Sigmoid colon (tissue), 4 donors: Measurements from ENCODE around the gene ANP32E.

Source experiments
- EP300 ChIP-seq, 4 donors: sonication (generic); formaldehyde crosslinking; IDR thresholded peaks; one replicate each; pipeline ENCODE4 v1.6.1; 2017; ENCODE audit warnings: antibody characterized with exemption in 4 of 4
- POLR2A ChIP-seq, 2 donors: fragments of 450-650 bp; IDR thresholded peaks; one replicate each; pipeline ENCODE4 v1.6.1; 2016; ENCODE audit warnings: antibody characterized with exemption in 2 of 2, mild to moderate bottlenecking in 2 of 2, moderate library complexity in 2 of 2
- POLR2AphosphoS5 ChIP-seq, 4 donors: sonication (generic); formaldehyde crosslinking; IDR thresholded peaks; one replicate each; pipeline ENCODE4 v1.6.1; 2017; ENCODE audit warnings: antibody characterized with exemption in 4 of 4
- TF ChIP-seq, protein P1 (sequence below), 4 experiments: fragments of 450-650 bp in 3 of 4; fragments of 200-600 bp in 1 of 4; IDR thresholded peaks; one replicate each; pipeline ENCODE4 v1.5.1; 2016 to 2019; ENCODE audit warnings: antibody characterized with exemption in 4 of 4, mild to moderate bottlenecking in 3 of 4, moderate library complexity in 2 of 4

DNA sequence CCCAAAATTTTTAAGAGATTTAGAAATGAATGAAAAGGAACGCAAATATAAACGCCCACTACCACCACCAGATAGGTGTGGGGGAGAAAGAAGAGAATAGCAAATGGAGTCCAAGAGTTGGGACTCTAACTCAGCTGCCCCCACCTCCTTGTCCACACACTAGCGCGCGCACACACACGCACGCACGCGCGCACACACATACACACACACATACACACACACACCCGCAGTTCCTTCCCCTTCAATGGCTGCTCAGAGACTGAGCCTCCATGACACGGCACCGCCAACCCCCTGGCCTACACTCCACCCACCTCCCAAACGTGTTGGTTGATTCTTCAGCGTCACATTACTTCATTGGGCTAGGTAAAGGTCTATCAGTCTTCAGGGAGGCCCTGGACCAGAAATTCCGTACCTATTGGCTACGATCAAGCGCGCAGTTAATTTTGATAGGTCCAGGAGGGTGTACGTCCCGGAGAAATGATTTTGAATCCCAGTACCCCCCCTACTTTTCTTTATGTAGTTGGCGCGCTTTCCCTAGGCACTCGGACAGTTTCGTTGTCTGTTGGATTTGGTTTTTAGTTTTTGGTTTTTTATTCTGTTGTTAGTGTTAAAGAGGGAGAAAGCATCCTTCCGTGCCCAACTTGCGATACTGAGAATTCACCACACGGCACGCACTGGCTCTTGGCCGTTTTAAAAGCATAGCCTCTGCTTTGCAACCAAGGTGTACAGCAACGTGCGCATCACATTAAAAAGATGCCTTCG is at the start of gene ANP32E:
- TF ChIP-seq, protein P1, sequence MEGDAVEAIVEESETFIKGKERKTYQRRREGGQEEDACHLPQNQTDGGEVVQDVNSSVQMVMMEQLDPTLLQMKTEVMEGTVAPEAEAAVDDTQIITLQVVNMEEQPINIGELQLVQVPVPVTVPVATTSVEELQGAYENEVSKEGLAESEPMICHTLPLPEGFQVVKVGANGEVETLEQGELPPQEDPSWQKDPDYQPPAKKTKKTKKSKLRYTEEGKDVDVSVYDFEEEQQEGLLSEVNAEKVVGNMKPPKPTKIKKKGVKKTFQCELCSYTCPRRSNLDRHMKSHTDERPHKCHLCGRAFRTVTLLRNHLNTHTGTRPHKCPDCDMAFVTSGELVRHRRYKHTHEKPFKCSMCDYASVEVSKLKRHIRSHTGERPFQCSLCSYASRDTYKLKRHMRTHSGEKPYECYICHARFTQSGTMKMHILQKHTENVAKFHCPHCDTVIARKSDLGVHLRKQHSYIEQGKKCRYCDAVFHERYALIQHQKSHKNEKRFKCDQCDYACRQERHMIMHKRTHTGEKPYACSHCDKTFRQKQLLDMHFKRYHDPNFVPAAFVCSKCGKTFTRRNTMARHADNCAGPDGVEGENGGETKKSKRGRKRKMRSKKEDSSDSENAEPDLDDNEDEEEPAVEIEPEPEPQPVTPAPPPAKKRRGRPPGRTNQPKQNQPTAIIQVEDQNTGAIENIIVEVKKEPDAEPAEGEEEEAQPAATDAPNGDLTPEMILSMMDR (IDR thresholded peaks at IDR 0.05): peak in 1 of 4 experiments; percentile 50
- TF ChIP-seq POLR2AphosphoS5 (IDR thresholded peaks at IDR 0.05) (peak; percentile 89 to 97 (median 92)), EP300 (IDR thresholded peaks at IDR 0.05) (peak in 1 of 4 donors; percentile 12), POLR2A (IDR thresholded peaks at IDR 0.05) (peak; percentile 66 to 81)
